Tibial artery (tissue), 4 donors: Measurements from ENCODE around the gene PIK3AP1.

ENCODE experiments used
- DNase-seq, 2 donors: peaks; one replicate each; pipeline ENCODE4 v3.0.0-alpha.2; 2019
- H3K27ac ChIP-seq, 2 donors: fragments of 200-600 bp; sonication (generic) in 1 of 2; 1 replicate in 1 of 2; 2 replicates in 1 of 2; pipeline ENCODE4 v1.5.1; 2018 to 2019; ENCODE audit warnings: mild to moderate bottlenecking in 1 of 2
- H3K27me3 ChIP-seq, 2 donors: fragments of 200-600 bp; sonication (generic) in 1 of 2; one replicate each; pipeline versions ENCODE4 v1.5.1 to v1.6.0; 2016 to 2019
- H3K36me3 ChIP-seq, 3 donors: fragments of 200-600 bp; sonication (generic) in 2 of 3; one replicate each; pipeline ENCODE4 v1.5.1; 2016 to 2019; ENCODE audit warnings: mild to moderate bottlenecking in 2 of 3
- H3K4me1 ChIP-seq, 4 donors: fragments of 200-600 bp; sonication (generic) in 2 of 4; 1 replicate in 3 of 4; 2 replicates in 1 of 4; pipeline ENCODE4 v1.5.1; 2016 to 2019
- H3K4me3 ChIP-seq, 2 donors: fragments of 200-600 bp; sonication (generic) in 1 of 2; 1 replicate in 1 of 2; 2 replicates in 1 of 2; pipeline ENCODE4 v1.5.1; 2018 to 2019; ENCODE audit warnings: mild to moderate bottlenecking in 2 of 2
- H3K9me3 ChIP-seq, 3 donors: fragments of 200-600 bp; sonication (generic) in 1 of 3; one replicate each; pipeline ENCODE4 v1.5.1; 2016 to 2019
- CTCF ChIP-seq, 2 experiments: fragments of 200-600 bp in 1 of 2; fragments of 450-650 bp in 1 of 2; IDR thresholded peaks; one replicate each; pipeline ENCODE4 v1.5.1; 2017 to 2019; ENCODE audit warnings: antibody characterized with exemption in 2 of 2, mild to moderate bottlenecking in 1 of 2, moderate library complexity in 1 of 2
- intact Hi-C: fragments of 100-400 bp; cut with DNase I; formaldehyde crosslinking; loops from one replicate; pipeline ENCODE4 v1.15.0; 2023; ENCODE audit warnings: low total_unique reads

Gene PIK3AP1

DNA sequence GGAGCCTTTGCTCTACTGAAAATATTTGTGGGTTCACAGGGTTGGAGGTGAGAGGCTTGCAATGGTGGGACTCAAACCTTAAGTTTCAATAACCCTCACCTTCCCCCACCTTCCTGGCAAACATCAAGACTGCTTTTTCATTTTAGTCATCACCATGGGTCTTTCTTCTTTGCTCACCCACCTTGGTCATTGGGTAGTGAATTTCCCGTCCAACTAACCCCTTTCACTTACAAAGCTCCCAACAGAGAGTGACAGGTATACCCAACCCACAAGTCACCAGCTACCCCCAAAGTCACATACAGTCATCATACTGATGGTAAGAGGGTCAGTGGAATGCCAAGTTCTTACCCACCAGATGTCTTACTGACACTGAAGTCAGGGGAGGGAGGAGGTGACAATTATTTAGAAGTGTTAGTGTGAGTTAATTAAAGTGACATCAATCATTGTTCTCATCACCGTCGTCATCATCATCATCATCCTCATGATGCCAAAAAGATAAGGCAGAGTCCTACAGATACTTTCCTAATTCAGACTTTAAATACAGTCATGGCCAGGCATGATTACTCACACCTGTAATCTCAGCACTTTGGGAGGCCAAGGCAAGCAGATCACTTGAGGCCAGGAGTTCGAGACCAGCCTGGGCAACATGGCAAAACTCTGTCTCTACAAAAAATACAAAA, 49.0 kb downstream of the PIK3AP1 start:
- Histone ChIP-seq H3K27me3 (no peaks in the 10 kb centered on the region), H3K4me3 (no peak overlapping the region), H3K27ac (no peak overlapping the region), H3K9me3 (no peaks in the 10 kb centered on the region), H3K36me3 (no peaks in the 10 kb centered on the region), H3K4me1 (no peaks in the 10 kb centered on the region)
- intact Hi-C loops, result no loop called here
- DNase-seq, result no peak
- TF ChIP-seq CTCF (IDR thresholded peaks at IDR 0.05), result no peak

DNA sequence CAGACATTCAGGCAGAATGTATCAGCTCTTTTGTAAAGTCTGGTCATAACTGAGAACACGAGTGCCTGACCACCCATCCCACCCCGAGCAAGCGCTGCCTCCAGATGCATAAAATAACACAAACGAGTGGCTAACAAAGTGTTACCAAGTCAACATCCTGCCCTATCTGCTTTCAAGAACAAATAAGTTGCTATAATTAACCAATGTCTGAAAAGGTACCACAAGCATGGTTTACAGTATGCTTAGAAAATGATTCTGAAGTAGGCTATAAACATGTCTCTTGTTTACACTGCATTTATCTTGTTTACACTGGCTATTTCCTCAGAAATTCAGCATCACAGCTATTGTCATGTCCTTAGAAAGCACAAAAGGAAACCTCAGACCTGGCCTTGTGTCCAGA, 49.5 kb downstream of the PIK3AP1 start:
- Histone ChIP-seq H3K36me3 (no peaks in the 10 kb centered on the region), H3K9me3 (no peaks in the 10 kb centered on the region), H3K27me3 (no peaks in the 10 kb centered on the region), H3K27ac (no peak overlapping the region), H3K4me3 (no peak overlapping the region), H3K4me1 (no peaks in the 10 kb centered on the region)
- DNase-seq, result no peak
- intact Hi-C loops, result no loop called here
- no peak for TF ChIP-seq CTCF (IDR thresholded peaks at IDR 0.05)

GRCh38 chr10:96667401-96667800, 52.9 kb downstream of the PIK3AP1 start:
- no peaks in the 10 kb centered on the region for H3K4me1 ChIP-seq
- DNase-seq, result no peak
- no peak overlapping the region for H3K4me3 ChIP-seq
- intact Hi-C loops, result no loop called here
- no peaks in the 10 kb centered on the region for H3K9me3 ChIP-seq
- H3K27me3 ChIP-seq, result no peaks in the 10 kb centered on the region
- H3K27ac ChIP-seq, result no peak overlapping the region
- H3K36me3 ChIP-seq, result no peaks in the 10 kb centered on the region
- TF ChIP-seq CTCF (IDR thresholded peaks at IDR 0.05), result no peak

DNA sequence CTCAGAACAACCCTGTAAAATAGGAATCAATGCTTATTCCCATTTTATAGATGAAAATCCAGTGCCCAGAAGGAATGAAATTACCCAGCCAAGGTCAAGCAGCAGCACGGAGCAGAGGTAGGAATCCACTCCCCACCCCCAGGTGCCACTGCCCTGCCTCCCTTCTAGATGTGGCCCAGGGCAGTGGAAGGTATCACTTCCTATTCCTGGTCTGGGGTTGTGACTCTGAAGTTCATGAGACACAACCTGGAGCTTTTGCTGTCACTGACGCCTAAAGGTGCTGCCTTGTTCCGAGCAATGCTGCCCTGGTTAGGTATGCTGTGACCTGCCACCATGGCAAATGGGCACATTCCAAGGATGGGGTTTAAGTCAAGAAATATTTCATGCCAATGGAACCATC, 53.6 kb downstream of the PIK3AP1 start:
- H3K4me3 ChIP-seq, result no peak overlapping the region
- H3K9me3 ChIP-seq, result no peaks in the 10 kb centered on the region
- H3K27ac ChIP-seq, result no peak overlapping the region
- no peaks in the 10 kb centered on the region for H3K36me3 ChIP-seq
- no peak for TF ChIP-seq CTCF (IDR thresholded peaks at IDR 0.05)
- intact Hi-C loops, result no loop called here
- DNase-seq, result no peak
- H3K27me3 ChIP-seq, result no peaks in the 10 kb centered on the region
- no peaks in the 10 kb centered on the region for H3K4me1 ChIP-seq

DNA sequence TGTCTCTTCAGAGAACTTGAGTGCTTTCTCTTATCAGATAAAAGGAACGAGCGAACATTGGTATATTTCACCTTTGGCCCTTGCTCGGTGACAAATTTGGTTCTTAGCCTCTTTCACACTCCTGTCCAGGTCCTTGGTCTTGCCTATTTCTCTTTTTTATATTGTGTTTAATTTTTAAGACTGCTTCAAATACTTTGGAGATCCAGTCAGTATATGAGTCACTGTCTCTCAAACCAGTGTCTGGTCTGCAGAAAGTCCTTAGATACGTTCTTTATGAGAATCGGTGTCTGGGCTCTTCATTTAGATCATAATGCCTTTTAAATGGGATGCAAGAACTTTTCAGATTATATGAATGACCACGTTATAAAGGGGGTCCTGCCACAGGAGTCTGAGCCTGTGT, 55.0 kb downstream of the PIK3AP1 start:
- DNase-seq, result no peak
- Histone ChIP-seq H3K9me3 (no peaks in the 10 kb centered on the region), H3K27ac (no peak overlapping the region), H3K36me3 (no peaks in the 10 kb centered on the region), H3K4me1 (no peaks in the 10 kb centered on the region), H3K27me3 (no peaks in the 10 kb centered on the region), H3K4me3 (no peak overlapping the region)
- intact Hi-C loops, result no loop called here
- TF ChIP-seq CTCF (IDR thresholded peaks at IDR 0.05), result no peak

GRCh38 chr10:96664563-96664962, 55.8 kb downstream of the PIK3AP1 start:
- Histone ChIP-seq H3K27ac (no peak overlapping the region), H3K36me3 (no peaks in the 10 kb centered on the region), H3K4me3 (no peak overlapping the region), H3K27me3 (no peaks in the 10 kb centered on the region), H3K4me1 (no peaks in the 10 kb centered on the region), H3K9me3 (no peaks in the 10 kb centered on the region)
- no peak for DNase-seq
- intact Hi-C loops, result loop anchor here (5.0 kb wide), 1 partner anchor 928 kb away; no protein-coding TSS in a partner anchor
- TF ChIP-seq CTCF (IDR thresholded peaks at IDR 0.05), result no peak
